NOMO-1 treated with dmso at 0.1 percent for 144 hours (cell line): ENCODE results near the gene RRP1.
"Not testable (repeated sequence)": the region's sequence is repeated elsewhere in the genome, so short reads cannot be mapped to it uniquely, and the experiment has no call there.

Experiments
- DNase-seq: peaks from one replicate; lab custom pipeline; 2025; ENCODE audit not compliant: unreplicated experiment; lab: John Stamatoyannopoulos, UW

The RRP1 gene

DNA sequence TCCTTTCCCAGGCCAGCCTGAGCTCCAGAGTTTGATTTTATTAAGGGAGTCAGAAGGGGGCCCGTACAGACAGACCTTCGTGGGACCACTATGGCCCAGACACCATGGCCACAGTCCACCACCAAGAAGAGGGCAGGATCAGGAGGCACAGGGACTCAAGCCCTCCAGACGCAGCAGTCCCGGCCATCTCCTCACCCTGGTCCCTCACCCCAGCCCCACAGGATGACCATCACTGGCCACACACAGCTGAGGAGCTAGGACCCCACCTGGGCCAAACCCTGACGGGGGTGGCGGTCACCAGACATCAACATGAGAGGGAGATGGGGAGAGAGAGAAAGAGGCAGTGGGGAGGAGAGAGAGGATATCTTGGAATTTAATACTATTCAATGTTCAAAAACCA is 46.5 kb downstream of the RRP1 start:
- no peak for DNase-seq

DNA sequence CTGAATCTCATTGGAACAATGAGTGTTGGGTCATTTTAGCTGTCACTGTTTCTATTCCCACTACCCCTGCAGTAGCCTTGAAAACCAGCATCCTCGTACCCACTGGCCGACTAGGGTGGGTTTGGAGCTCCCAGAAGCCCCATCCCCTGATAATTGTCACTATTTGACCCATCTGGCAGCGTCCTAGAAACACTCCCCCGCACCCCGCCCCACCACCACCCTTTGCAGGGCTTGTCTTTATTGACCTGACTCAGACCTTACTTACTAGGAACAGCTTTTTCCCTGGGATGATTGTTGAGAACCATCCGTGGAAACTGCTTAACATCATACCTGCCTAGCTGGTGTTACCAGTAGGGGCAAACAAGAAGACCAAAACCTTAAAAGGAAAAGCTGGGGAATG is 47.2 kb downstream of the RRP1 start:
- DNase-seq, result no peak

DNA sequence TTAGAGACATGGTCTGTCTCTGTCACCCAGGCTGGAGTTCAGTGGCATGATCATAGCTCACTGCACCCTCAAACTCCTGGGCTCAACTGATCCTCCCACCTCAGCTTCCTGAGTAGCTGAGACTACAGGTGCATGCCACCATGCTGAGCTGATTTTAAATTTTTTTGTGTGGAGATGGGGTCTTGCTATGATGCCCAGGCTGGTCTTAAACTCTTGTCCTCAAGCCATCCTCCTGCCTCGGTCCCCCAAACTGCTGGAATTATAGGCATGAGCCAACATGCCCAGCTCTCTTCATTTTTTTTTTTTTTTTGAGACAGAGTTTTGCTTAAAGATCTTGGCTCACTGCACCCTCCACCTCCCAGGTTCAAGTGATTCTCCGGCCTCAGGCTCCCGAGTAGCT is 50.9 kb downstream of the RRP1 start:
- DNase-seq, result no peak

DNA sequence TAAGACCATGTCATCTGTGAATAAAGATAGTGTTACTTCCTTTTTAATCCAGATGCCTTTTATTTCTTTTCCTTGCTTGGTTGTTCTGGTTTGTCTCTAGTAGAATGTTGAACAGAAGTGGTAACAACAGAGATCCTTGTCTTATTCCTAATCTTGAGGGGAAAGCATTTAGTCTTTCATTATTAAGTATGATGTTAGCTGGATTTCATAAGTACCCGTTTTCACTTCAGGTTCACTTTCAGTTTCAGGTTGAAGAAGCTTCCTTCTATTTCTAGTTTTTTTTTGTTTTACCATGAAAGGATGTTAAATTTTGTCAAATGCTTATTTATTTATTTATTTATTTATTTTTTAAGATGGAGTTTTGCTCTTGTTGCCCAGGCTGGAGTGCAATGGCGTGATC is 53.4 kb downstream of the RRP1 start:
- DNase-seq, result peak; percentile 58

DNA sequence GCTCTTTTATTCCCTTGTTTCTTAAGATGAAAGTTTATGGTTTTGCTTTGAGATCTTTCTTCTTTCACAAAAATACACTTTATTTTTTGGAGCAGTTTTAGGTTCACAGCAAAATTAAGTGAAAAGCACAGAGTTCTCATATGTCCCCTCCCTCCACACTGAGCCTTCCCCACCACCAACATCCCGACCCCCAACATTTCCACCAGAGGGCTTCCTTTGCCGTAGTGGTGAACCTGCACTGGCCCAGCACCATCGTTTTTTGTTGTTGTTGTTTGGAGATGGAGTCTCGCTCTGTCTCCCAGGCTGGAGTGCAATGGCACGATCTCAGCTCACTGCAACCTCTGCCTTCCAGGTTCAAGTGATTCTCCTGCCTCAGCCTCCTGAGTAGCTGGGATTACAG is 55.5 kb downstream of the RRP1 start:
- not testable (repeated sequence) for DNase-seq

DNA sequence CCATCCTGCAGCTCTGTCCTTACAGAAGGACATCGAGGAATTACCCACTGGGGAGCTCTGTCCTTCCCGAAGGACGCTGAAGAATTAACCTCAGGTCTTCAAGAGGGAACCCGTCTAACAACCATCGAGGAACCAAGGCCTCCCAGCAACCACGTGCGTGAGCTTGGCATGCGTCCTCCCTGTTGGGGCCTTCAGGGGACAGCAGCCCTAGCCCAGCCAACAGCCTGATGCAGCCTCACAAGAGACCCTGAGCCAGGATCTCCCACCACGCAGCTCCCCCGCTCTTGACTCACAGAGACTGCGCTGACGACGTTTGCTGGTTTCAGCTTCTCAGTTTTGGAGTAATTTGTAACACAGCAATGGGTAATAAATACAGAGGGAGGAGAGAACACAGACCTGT is 56.0 kb downstream of the RRP1 start:
- no peak for DNase-seq

DNA sequence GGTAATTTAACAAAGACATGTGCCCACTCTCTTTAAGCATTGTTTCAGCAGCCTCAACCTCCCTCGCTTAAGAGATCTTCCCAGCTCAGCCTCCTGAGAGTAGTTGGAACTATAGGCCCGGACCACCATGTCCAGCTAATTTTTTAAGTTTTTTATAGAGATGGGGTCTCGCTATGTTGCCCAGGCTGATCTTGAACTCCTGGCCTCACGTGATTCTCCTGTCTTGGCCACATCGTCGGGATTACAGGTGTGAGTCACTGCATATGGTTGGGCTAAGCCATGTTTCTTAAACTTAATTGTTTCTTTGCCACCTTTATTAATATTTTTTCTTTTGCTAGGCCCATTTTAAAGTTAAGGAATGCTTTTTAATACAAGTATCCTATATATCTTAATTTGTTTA is 57.1 kb downstream of the RRP1 start:
- DNase-seq, result no peak

DNA sequence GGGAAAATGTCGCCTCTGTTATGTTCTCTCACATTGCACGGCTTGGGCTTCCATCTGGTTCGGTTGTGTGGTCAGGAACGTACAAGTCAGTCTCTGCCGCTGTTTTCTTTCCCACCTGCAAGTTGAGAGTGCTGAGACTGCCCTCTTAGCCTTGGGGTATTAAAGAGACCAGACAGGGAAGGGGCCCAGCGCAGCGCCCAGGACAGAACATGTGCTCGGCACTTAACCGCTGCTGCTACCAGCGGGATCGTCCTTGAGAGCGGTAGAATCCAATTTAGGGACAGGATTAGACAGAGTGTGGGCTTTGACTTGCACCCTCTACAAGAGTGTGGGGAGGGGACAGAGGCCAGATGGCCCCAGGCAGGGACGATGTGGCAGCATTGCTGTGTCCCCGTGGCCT is 57.9 kb downstream of the RRP1 start:
- DNase-seq, result no peak

DNA sequence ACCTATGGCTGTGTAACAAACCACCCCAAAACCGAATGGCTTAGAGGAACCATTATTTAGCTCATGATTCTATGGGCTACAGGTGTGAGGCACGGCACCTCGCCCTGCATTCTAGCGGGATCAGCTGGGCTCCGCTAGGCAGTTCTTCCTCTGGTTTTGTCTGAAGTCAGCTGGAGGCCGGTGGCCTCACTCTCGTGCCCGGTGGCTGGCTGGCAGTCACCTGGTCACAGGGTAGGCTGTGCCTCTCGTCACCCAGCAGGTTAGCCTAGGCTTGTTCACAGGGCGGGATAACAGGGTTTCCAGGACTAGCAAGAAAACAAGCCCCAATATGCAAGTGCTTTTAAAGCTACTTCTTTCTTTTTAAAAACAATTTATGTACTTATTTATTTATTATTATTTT is 59.4 kb downstream of the RRP1 start:
- DNase-seq, result no peak

DNA sequence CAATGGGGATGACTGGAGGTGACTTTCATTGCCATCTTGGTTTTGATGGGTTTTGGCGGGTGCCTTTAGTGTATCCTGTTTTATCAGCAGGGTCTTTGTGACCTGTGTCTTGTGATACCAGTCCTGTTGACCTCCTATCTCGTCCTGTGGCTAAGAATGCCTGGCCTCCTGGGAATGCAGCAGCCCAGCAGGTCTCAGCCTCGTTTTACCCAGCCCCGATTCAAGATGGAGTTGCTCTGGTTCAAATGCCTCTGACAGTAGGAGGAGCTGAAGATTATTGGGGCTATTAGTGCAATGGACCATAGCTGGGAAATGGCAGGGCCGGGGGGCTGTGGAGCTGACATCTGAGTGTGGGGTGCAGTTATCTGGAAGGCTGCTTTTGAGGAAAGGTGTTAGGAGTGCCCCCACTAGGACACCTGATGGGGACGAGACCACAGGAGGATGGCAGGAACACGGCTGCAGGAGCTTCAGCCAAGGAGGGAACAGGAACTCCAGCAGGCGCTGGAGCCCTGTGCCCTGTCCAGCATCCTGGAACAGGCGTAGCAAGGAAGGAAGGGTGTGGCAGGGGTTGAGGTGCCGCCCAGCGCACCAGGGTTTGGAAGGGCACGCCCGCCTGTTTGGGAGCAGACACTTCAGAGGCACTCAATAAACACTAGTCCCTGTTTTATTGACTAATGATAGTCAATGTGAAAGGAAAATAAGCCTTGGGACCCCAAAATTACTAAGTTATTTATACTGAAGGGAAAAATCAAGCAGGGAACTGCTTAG is 60.3 kb downstream of the RRP1 start:
- DNase-seq, result no peak

DNA sequence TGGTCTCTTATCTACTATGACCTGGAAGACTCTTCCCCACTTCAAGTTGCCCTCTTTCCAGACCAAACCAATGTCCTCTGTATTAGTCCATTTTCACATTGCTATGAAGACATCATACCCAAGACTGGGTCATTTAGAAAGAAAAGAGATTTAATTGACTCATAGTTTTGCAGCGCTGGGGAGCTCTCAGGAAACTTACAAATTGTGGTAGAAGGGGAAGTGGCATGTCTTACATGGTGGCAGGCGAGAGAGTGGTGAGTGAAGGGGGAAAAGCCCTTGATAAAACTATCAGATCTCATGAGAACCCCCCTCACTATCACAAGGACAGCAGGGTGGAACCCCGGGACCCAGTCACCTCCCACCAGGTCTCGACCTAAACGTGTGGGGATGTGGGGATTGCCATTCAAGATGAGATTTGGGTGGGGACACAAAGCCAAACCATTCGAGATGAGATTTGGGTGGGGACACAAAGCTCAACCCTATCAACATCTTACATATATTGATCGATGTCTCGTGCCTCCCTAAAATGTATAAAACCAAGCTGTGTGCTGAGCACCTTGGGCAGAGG is 61.4 kb downstream of the RRP1 start:
- DNase-seq, result no peak

DNA sequence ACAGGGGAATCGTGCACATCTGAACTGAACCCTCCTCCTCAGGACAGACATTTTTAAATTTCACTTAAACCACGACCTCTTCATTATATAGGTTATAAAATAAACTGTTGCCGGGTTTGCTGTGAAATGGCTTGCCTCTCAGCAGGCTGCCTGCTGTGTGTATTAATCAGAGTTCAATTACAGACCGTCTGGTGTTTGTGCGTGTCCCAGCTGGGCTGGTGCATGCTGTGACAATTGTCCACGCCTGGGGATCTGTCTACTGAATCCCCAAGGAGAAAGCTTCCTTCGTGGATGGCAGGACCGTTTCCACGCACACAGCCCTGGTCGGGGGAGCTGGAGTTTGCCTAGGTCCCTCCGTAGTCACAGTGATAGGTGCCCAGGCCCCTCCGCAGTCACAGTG is 62.2 kb downstream of the RRP1 start:
- no peak for DNase-seq

DNA sequence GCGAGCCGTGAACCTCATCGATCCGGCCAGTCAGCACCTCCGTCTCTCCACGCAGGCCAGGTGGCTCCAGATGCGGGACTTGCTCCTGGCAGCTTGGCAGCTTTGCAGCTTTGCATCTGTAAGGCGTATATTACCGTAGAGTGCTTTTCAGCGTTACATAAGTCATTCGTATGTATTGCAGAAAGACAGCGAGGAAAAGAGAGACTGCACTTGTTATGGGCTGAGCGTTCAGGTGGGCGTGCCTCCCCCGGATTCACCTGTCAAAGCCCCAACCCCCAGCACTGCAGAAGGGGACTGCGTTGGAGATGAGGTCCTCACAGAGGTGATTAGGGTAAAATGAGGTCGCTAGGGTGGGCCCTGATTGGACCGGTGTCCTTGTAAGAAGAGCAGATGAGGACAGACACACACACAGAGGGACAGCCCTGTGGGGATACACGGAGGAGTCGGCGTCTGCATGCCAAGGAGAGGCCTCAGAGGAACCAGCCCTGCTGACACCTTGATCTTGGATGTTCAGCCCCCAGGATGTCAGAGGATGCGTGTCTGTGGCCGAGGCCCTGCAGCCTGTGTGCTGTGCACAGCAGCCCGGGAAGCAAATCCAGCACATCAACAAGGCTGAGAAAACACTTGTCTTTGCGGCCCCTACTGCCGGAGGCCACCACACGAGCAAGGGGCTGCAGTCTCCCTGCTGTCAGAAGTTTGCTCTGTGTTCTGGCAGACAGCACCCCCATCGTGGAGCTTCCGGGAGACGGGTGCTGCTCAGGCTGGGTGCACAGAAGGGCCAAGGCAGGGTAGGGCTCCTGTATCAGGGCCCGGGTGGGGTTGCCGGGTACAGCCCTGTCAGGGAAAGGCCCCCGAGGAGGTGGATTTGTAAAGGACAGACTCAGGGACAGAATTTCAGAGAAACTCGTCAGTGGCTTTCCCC is 64.7 kb downstream of the RRP1 start:
- DNase-seq, result no peak
